Measurements from ENCODE around the gene FRMD3.

DNA sequence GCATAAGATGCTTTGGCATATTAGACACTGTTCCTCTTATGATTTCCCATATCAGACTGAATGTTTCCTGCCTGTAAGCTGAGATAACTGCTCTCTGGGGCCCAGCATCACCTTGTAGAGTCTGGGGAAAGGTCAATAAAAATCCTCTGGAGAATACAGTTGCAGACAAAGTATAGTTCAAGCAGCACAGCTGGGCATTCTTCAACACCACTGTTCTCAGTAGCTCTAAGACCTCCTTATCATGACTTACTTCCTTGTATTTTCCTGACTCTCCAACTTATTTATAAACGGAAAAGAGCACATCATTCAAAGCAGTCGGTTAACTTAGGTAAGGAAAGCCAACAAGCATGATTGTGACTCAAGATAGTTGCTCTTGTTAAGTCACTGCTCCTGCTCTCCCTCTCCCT is 266.5 kb downstream of the FRMD3 start:
- TF ChIP-seq, protein P1, sequence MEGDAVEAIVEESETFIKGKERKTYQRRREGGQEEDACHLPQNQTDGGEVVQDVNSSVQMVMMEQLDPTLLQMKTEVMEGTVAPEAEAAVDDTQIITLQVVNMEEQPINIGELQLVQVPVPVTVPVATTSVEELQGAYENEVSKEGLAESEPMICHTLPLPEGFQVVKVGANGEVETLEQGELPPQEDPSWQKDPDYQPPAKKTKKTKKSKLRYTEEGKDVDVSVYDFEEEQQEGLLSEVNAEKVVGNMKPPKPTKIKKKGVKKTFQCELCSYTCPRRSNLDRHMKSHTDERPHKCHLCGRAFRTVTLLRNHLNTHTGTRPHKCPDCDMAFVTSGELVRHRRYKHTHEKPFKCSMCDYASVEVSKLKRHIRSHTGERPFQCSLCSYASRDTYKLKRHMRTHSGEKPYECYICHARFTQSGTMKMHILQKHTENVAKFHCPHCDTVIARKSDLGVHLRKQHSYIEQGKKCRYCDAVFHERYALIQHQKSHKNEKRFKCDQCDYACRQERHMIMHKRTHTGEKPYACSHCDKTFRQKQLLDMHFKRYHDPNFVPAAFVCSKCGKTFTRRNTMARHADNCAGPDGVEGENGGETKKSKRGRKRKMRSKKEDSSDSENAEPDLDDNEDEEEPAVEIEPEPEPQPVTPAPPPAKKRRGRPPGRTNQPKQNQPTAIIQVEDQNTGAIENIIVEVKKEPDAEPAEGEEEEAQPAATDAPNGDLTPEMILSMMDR (IDR thresholded peaks at IDR 0.05; ENCODE audit: low read depth, low read length): no peak
- TF ChIP-seq POLR2A (IDR thresholded peaks at IDR 0.05; ENCODE audit: extremely low read depth, insufficient read length) (no peak), MYC (IDR thresholded peaks at IDR 0.05; ENCODE audit: low read depth, low read length) (no peak)
- TF ChIP-seq, protein P2, sequence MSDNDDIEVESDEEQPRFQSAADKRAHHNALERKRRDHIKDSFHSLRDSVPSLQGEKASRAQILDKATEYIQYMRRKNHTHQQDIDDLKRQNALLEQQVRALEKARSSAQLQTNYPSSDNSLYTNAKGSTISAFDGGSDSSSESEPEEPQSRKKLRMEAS (IDR thresholded peaks at IDR 0.05; ENCODE audit: low read depth, low read length): no peak

Measured in NB4 (cell line).